HUES64 (cell line): ENCODE results near the gene PRICKLE3.
A peak's percentile ranks its signal among the peaks of the same experiment; 100 is the strongest.
"Not testable (repeated sequence)": the region's sequence is repeated elsewhere in the genome, so short reads cannot be mapped to it uniquely, and the experiment has no call there.

Source experiments
- H3K27ac ChIP-seq: 2 replicates; pipeline ENCODE4 v1.7.0; 2013; ENCODE audit warnings: low read depth, low read length, inconsistent platforms
- H3K27me3 ChIP-seq: 2 replicates; pipeline ENCODE4 v1.6.1; 2013; ENCODE audit warnings: mild to moderate bottlenecking, low read length; ENCODE audit not compliant: insufficient read depth
- H3K36me3 ChIP-seq: 2 replicates; pipeline ENCODE4 v1.6.1; 2013; ENCODE audit warnings: mild to moderate bottlenecking, low read length; ENCODE audit not compliant: insufficient read depth
- H3K4me1 ChIP-seq: 2 replicates; pipeline ENCODE4 v1.6.1; 2013; ENCODE audit warnings: mild to moderate bottlenecking, low read length, moderate library complexity; ENCODE audit not compliant: insufficient read depth
- H3K4me3 ChIP-seq: 2 replicates; pipeline ENCODE4 v1.5.1; 2013; ENCODE audit warnings: mild to moderate bottlenecking, low read length, moderate library complexity
- H3K9ac ChIP-seq: 2 replicates; pipeline ENCODE4 v1.6.1; 2013; ENCODE audit warnings: mild to moderate bottlenecking, low read depth, low read length
- H3K9me3 ChIP-seq: 2 replicates; pipeline ENCODE4 v1.6.1; 2013; ENCODE audit warnings: low read depth, low read length; ENCODE audit not compliant: insufficient read depth
- WGBS: fragments of 150-250, 120-280 bp; methylation state at CpG from one replicate; pipeline ENCODE4 v1.1.7; 2013; ENCODE audit warnings: missing lambda C conversion rate; 5-methylcytosine and 5-hydroxymethylcytosine counted together

The PRICKLE3 gene

DNA sequence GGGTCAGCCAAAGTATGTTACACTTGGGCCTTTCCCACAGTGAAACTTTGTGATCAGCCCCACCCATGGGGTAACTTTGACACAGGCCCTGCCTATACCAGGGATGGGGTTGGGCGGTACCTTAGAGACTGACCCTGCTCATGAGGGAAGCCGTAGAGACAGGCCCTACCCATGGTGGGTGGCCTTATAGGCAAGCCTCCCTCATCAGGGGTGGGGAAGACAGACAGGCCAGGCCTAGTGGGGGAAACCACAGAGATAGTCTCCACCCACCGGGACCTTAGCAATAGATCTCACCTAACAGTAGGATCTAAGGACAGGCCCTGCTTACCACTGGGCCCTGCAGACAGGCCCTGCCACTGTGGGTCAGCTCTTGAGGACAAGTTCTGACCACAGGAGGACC is 7.6 kb downstream of the PRICKLE3 start:
- Histone ChIP-seq H3K4me1 (no peaks in the 10 kb centered on the region), H3K9me3 (no peaks in the 10 kb centered on the region), H3K27me3 (no peaks in the 10 kb centered on the region), H3K9ac (no peak overlapping the region), H3K36me3 (peaks cover 26% of the 10 kb centered on the region), H3K27ac (no peak overlapping the region), H3K4me3 (no peak overlapping the region)
- WGBS: 95% methylated on average over 3 of the region's 3 CpGs

DNA sequence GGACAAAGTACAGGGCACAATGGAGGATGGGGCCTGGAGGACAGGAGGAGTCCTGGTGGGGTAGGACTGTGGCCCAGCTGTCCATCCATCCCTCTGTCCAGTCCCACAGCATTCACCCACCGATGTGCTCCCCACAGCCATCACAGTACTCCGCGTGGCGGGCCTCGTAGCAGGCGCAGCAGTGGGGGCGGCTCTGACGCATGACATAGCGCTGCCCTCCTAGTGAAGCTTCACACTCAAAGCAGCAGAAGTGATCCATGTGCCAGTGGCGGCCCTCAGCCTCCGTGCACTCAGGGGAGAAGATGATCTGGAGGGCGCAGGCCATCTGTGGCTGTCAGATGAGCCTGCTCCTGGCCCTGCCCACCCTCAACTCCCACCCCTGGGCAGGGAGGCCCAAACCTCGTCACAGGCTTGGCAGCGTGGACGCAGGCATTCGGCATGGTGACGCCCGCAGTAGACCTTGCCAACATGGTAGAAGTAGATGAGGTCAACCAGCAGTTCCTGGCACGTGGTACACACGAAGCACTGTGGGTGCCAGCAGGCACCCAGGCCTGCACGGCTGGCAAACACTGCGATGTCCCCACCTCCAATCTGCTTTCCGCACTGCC is 8.2 kb downstream of the PRICKLE3 start:
- Histone ChIP-seq H3K9me3 (no peaks in the 10 kb centered on the region), H3K36me3 (peaks cover 20% of the 10 kb centered on the region), H3K9ac (no peak overlapping the region), H3K27me3 (peaks cover 5% of the 10 kb centered on the region; the same call in 1 of the 2 replicates), H3K4me1 (no peaks in the 10 kb centered on the region), H3K4me3 (no peak overlapping the region), H3K27ac (no peak overlapping the region)
- WGBS: 94% methylated on average over 23 of the region's 23 CpGs

DNA sequence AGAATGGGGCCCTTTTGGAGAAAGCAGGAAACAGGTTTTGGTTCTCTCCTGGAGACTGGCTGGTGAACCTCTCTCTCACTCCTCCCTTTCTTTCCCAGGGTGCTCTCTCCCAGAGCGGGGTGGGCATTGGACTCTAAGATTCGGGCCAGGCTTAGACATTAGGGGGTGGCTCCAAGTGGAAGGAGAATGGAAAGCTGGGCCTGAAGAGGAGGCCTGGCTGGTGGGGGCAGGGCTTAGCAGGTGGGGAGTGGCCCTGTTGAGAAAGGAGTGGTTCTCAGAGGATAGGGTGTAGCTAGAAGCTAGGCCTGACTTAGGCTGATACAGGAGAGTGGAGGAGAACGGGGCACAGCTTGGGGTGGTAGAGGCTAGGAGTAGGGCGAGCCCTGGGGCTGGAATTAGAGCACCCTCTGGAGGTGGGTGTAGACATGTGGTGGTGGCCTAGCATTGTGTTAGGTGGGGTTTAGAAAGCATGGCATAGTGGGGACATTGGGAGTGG is 8.8 kb downstream of the PRICKLE3 start:
- H3K36me3 ChIP-seq: peaks cover 17% of the 10 kb centered on the region
- H3K9ac ChIP-seq: no peak overlapping the region
- no peak overlapping the region for H3K27ac ChIP-seq

GRCh38 chrX:49176421-49177326 is 9.5 kb downstream of the PRICKLE3 start:
- H3K9me3 ChIP-seq: no peaks in the 10 kb centered on the region
- peaks cover 18% of the 10 kb centered on the region for H3K27me3 ChIP-seq
- no peaks in the 10 kb centered on the region for H3K4me1 ChIP-seq
- WGBS: 90% methylated on average over 27 of the region's 27 CpGs
- no peak overlapping the region for H3K4me3 ChIP-seq
- H3K27ac ChIP-seq: no peak overlapping the region
- H3K9ac ChIP-seq: no peak overlapping the region
- H3K36me3 ChIP-seq: peaks cover 15% of the 10 kb centered on the region

More for the DNA sequence above, 8.8 kb downstream of the PRICKLE3 start:
- Histone ChIP-seq H3K4me1 (no peaks in the 10 kb centered on the region), H3K4me3 (no peak overlapping the region), H3K27me3 (peaks cover 11% of the 10 kb centered on the region; the same call in 1 of the 2 replicates), H3K9me3 (no peaks in the 10 kb centered on the region)
- 91% methylated on average over 4 of the region's 4 CpGs for WGBS

DNA sequence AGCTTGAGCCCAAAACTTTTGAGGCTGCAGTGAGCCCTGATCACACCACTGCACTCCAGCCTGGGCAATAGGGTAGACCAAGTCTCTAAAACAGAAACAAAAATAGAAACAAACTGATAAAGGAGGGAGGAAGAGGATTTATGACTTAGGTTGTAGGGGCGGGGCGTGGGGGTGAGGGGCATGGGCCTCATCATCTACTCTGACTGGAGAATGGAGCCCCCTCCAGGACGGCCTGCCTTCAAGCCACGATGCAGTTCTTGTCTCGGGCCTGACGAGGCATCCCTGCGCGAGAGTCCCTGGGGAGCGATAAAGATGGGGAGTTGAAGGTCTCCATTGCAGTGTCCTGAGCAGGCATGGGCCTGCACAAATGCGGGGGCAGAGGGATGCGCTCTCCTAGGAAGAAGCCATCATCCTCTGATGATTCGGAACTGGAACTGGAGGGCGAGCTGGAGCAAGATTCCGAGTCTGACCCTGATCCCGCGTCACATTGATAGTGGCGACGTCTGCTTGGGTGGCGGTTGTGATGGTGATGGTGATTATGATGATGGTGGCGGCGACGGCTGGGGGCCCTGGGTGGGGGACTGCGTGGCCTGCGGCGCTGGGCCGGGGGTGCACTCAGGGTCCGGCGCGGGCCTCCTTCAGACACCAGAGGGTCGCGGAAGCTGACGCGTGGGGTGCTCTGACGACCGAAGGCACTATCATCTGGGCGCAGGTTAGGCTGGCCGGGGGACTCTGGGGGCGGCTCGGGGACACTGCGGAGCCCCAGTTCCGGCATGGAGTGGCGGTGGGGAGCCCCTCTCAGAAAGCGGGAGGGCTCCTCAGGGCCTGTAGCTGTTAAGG is 10.5 kb downstream of the PRICKLE3 start:
- Histone ChIP-seq H3K27me3 (peaks cover 26% of the 10 kb centered on the region), H3K4me3 (no peak overlapping the region), H3K9me3 (no peaks in the 10 kb centered on the region), H3K4me1 (no peaks in the 10 kb centered on the region), H3K9ac (no peak overlapping the region), H3K27ac (no peak overlapping the region), H3K36me3 (peaks cover 11% of the 10 kb centered on the region)
- 93% methylated on average over 42 of the region's 43 CpGs for WGBS

- H3K27me3 ChIP-seq: peaks cover 26% of the 10 kb centered on the region
- no peaks in the 10 kb centered on the region for H3K4me1 ChIP-seq
- no peak overlapping the region for H3K9ac ChIP-seq
- no peak overlapping the region for H3K27ac ChIP-seq
- H3K9me3 ChIP-seq: no peaks in the 10 kb centered on the region
- no peak overlapping the region for H3K4me3 ChIP-seq
- H3K36me3 ChIP-seq: peaks cover 7% of the 10 kb centered on the region; the same call in 1 of the 2 replicates
- no CpG with 5 or more reads among the region's 3 CpGs for WGBS
Measured at GRCh38 chrX:49174723-49175122, 11.4 kb downstream of the PRICKLE3 start.

DNA sequence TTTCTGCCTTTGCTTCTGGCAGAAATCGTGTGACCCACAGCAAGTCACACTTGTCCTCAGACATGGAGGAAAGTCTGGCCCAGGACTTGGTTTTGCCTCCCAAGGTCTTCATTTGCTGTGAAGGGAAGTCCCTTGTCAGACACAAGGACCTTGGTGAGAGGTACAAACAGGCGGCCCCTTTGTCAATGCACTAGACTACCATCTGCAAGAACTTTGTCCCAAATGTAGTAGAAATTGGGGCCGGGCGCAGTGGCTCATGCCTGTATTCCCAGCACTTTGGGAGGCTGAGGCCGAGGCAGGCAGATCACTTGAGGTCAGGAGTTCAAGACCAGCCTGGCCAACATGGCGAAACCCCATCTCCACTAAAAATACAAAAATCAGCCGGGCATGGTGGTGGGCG is 12.6 kb downstream of the PRICKLE3 start:
- not testable (repeated sequence) for H3K9me3 ChIP-seq, H3K9ac ChIP-seq, H3K4me3 ChIP-seq, H3K27ac ChIP-seq, H3K4me1 ChIP-seq, H3K36me3 ChIP-seq
- WGBS: 89% methylated on average over 8 of the region's 8 CpGs
- peaks cover 29% of the 10 kb centered on the region for H3K27me3 ChIP-seq

GRCh38 chrX:49172280-49172780 is 13.8 kb downstream of the PRICKLE3 start:
- Histone ChIP-seq H3K27ac (no peak overlapping the region), H3K36me3 (no peaks in the 10 kb centered on the region), H3K4me1 (0 out of 2 replicates have a peak, but pooled peaks cover 5% of the 10 kb centered on the region), H3K9me3 (no peaks in the 10 kb centered on the region), H3K27me3 (peaks cover 35% of the 10 kb centered on the region), H3K9ac (no peak overlapping the region), H3K4me3 (peak overlapping the region; percentile 57)
- 3% methylated on average over 37 of the region's 37 CpGs for WGBS

DNA sequence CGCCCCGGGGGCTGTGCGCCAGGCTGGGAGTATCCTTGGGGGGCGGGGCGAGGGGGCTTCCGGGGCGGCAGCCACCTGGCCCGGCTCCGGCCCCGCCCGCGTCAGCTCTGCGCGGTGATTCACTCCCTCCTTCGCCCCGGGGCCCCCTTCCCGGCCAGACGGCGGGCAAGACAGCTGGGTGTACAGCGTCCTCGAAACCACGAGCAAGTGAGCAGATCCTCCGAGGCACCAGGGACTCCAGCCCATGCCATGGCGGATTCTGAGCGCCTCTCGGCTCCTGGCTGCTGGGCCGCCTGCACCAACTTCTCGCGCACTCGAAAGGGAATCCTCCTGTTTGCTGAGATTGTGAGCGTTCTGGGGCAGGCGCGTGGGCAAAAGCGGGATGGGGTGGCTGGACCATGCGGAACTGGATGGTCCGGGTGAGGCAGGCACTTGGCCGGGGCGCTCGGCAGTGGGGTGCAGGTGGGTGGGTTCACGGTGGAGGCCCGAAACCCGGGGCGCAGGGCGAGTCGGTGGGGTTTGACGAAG is 14.4 kb downstream of the PRICKLE3 start, which contains the start of gene PLP2:
TSS of gene PLP2 (plus strand) at position 147 of the 528 bp plus-strand sequence. CDS start at position 250, 103 bp downstream.
- H3K4me3 ChIP-seq: peak within 1 kb of the TSS; percentile 57

DNA sequence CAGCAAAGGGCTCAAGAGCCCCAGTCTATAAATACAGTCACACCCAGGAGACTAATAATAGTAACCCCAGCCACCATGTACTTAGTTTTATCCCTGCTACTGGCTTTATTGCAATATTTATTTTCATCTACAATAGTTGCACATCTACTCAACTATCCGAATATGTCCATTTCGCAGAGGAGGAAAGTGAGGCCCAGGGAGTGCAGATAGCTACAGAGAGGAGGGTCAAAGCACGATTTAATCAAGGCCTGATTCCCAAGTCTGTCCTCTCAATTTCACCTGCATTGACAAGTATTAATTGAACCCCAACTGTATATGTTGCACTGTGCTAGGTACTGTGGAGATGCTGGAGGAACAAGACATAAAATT is 18.4 kb downstream of the PRICKLE3 start:
- Histone ChIP-seq H3K4me3 (peak overlapping the region; percentile 56), H3K27ac (no peak overlapping the region), H3K27me3 (peaks cover 43% of the 10 kb centered on the region), H3K4me1 (peaks cover 10% of the 10 kb centered on the region; the same call in 1 of the 2 replicates), H3K9me3 (no peaks in the 10 kb centered on the region), H3K36me3 (no peaks in the 10 kb centered on the region), H3K9ac (no peak overlapping the region)
- 100% methylated on average over 2 of the region's 3 CpGs for WGBS

More for the DNA sequence above, 14.4 kb downstream of the PRICKLE3 start, which contains the start of gene PLP2:
- Histone ChIP-seq H3K9ac (no peak within 1 kb of the TSS), H3K9me3 (no peaks in the 10 kb centered on the region), H3K36me3 (no peaks in the 10 kb centered on the region), H3K27ac (no peak within 1 kb of the TSS), H3K27me3 (peaks cover 39% of the 10 kb centered on the region), H3K4me1 (0 out of 2 replicates have a peak, but pooled peaks cover 5% of the 10 kb centered on the region)
- WGBS: 1% methylated on average over 46 of the region's 46 CpGs
